Measurements from ENCODE around the gene TSHZ3.

The TSHZ3 gene

DNA sequence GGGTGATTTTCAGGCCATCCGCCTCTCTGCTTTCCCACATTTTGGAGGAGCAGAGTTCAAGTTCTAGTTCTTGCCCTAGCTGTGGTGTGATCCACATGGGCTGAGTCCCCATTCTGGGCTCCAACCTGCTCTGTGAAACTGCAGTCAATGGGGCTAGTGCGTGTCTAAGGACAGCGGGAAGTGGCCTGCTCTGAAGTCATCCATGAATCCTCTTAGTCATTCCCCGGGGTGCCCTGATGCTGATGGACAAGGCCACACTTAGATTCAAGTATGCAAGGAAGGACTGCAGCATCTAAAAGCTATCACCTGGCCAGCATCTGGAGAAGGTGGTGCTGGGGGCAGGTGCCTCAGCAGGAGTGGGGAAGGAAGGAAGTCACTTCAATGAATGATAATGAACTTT is 94.6 kb downstream of the TSHZ3 start:
- H3K9me3 Mint-ChIP-seq, result no peaks in the 10 kb centered on the region
- DNase-seq, result no peak
- H3K4me3 Mint-ChIP-seq, result no peak overlapping the region
- no peaks in the 10 kb centered on the region for H3K36me3 Mint-ChIP-seq (ENCODE audit: low read depth)
- H3K4me1 Mint-ChIP-seq, result no peaks in the 10 kb centered on the region
- H3K27ac Mint-ChIP-seq, result no peak overlapping the region
- peaks cover 5% of the 10 kb centered on the region for H3K27me3 Mint-ChIP-seq
- ATAC-seq, result no peak

DNA sequence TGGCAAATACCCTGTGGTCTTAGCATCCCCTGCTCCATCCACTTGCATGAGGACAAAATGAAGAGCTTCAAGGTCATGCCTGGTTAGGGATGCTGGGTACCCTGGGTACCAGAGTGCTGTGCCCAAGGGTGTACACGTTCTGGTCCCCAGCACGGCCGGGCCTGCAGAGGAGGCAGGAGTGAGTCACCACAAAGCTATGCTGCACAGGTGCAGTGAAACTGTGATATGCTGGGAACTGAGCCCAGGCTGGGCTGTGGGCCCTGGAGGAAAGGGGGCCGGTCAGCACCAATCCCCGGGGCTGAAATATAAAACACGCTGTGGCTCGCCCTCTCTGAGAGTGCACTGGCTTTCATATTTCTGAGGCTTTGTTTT is 95.1 kb downstream of the TSHZ3 start:
- H3K4me3 Mint-ChIP-seq, result no peak overlapping the region
- no peaks in the 10 kb centered on the region for H3K9me3 Mint-ChIP-seq
- peaks cover 5% of the 10 kb centered on the region for H3K27me3 Mint-ChIP-seq
- no peaks in the 10 kb centered on the region for H3K36me3 Mint-ChIP-seq (ENCODE audit: low read depth)
- DNase-seq (no peak), ATAC-seq (no peak)
- H3K27ac Mint-ChIP-seq, result no peak overlapping the region
- H3K4me1 Mint-ChIP-seq, result no peaks in the 10 kb centered on the region

DNA sequence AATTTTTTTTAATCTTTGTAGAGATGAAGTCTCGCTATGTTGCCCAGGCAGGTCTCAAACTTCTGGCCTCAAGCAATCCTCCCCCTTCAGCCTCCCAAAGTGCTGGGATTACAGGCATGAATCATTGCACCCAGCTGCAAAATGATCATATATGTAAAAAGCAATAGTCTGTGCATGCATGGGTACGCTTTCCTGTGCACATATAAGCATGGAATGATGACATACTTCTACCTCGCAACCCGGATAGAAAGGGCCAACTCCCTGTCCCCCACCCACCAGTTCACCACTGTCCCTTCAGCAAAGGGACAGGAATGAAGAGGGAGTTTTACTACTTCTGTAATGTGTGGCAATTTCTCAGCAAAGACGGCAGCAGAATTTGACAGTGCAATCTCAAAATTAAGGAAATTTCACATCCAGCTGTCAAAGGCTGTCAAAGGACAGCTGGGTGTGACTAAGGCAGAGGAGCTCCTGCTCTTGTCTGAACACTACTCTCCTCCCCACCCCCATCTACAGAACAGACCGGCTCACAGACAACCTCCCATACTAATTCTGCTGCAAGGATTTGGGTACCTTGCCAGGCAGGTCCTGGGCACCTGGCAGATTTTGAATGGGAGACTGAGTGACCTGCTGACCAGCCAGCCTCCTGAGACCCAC is 95.6 kb downstream of the TSHZ3 start:
- ATAC-seq, result no peak
- Mint-ChIP-seq H3K9me3 (no peaks in the 10 kb centered on the region), H3K4me3 (no peak overlapping the region), H3K27me3 (peaks cover 5% of the 10 kb centered on the region), H3K4me1 (no peaks in the 10 kb centered on the region), H3K36me3 (ENCODE audit: low read depth) (no peaks in the 10 kb centered on the region), H3K27ac (no peak overlapping the region)
- DNase-seq, result no peak

DNA sequence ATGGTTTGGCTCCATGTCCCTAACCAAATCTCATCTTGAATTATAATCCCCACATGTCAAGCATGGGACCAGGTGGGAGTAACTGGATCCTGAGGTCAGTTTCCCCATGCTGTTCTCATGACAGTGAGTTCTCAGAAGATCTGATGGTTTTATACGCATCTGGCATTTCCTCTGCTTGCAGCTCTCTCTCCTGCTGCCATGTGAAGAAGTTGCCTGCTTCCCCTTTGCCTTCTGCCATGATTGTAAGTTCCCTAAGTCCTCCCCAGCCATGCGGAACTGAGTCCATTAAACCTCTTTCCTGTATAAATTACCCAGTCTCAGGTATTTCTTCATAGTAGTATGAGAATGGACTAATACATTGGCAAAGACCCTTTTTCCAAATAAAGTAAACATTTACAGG is 96.8 kb downstream of the TSHZ3 start:
- Mint-ChIP-seq H3K4me3 (no peak overlapping the region), H3K27me3 (peaks cover 8% of the 10 kb centered on the region), H3K4me1 (no peaks in the 10 kb centered on the region), H3K27ac (no peak overlapping the region), H3K36me3 (ENCODE audit: low read depth) (no peaks in the 10 kb centered on the region), H3K9me3 (no peaks in the 10 kb centered on the region)
- ATAC-seq (no peak), DNase-seq (no peak)

DNA sequence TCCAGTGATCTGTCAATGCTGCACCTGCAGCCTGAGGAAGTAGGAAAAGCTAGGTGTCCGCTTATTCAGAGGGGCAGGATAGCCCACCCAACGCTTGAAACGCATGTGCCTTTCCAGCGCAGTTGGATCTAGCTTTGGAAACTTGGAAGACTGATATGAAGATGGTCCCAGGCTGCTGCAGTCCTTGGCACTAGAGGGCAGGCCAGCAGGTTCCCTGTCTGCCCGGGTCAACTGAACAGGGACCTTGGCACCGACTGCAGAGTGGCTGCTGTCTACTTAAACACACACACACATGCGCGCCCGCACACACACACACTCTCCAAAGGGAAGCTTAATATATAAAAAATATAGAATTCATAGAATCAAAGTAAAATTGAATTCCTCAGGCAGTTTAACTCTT is 100.0 kb downstream of the TSHZ3 start:
- Mint-ChIP-seq H3K36me3 (ENCODE audit: low read depth) (no peaks in the 10 kb centered on the region), H3K4me1 (no peaks in the 10 kb centered on the region), H3K27ac (no peak overlapping the region), H3K9me3 (no peaks in the 10 kb centered on the region), H3K27me3 (peaks cover 8% of the 10 kb centered on the region), H3K4me3 (no peak overlapping the region)
- DNase-seq, result no peak
- ATAC-seq, result no peak

DNA sequence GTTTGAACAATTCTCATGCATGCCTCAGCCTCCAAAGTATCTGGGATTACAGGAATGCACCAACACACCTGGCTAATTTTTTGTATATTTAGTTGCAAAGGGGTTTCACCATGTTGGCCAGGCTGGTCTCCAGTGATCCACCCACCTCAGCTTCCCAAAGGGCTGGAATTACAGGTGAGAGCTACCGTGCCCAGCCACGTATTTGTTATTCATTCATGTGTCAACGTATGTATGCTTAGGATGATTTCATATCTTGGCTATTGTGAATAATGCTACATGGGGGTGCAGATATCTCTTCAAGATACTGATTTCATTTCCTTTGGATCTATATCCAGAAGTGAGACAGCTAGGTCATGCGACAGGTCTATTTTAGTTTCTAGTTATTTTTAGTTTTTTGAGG is 113.4 kb downstream of the TSHZ3 start:
- no peak overlapping the region for H3K4me3 Mint-ChIP-seq
- no peak overlapping the region for H3K27ac Mint-ChIP-seq
- ATAC-seq, result no peak
- no peaks in the 10 kb centered on the region for H3K36me3 Mint-ChIP-seq (ENCODE audit: low read depth)
- H3K27me3 Mint-ChIP-seq, result peaks cover 25% of the 10 kb centered on the region
- H3K9me3 Mint-ChIP-seq, result no peaks in the 10 kb centered on the region
- H3K4me1 Mint-ChIP-seq, result peaks cover 2% of the 10 kb centered on the region
- no peak for DNase-seq

DNA sequence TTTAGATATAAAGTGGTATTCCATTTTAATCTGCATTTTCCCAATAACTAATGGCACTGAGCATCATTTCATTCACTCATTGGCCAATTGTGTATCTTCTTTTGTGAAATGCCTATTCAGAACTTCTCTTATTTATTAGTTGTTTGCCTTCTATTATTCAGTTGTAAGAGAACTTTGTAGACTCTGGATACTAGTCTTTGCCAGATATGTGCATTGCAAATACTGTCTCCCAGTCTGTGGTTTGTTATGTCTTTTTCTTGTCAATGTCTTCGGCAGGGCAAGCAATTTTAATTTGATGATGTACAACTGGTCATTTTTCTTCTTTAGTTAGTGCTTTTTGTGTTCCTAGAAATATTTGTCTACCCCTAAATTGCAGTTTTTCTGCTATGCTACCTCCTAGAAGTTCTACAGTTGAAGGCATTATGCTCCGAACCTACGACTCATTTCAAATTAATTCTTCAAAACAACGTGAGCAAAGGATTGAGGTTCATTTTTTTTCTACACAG is 115.9 kb downstream of the TSHZ3 start:
- H3K27me3 Mint-ChIP-seq, result peaks cover 21% of the 10 kb centered on the region
- peaks cover 2% of the 10 kb centered on the region for H3K4me1 Mint-ChIP-seq
- ATAC-seq (no peak), DNase-seq (no peak)
- no peaks in the 10 kb centered on the region for H3K36me3 Mint-ChIP-seq (ENCODE audit: low read depth)
- H3K27ac Mint-ChIP-seq, result no peak overlapping the region
- no peaks in the 10 kb centered on the region for H3K9me3 Mint-ChIP-seq
- no peak overlapping the region for H3K4me3 Mint-ChIP-seq

DNA sequence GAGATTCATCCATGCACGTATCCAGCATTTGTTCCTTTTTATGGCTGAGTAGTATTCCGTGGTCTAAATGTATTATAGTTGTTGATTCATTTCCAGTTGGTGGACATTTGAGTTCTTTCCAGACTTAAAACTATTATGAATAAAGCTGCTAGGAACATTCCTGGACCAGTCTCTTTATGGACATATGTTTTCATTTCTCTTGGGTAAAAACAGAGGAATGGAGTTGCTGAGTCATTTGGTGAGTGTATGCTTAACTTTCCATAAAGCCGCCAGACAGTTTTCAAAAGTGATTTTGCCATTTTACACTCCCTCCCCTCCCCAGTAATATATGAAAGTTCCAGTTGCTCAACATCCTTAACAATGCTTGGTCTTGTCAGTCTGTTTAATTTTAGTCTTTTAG is 116.4 kb downstream of the TSHZ3 start:
- Mint-ChIP-seq H3K4me1 (peaks cover 2% of the 10 kb centered on the region), H3K27ac (no peak overlapping the region), H3K9me3 (no peaks in the 10 kb centered on the region), H3K36me3 (ENCODE audit: low read depth) (no peaks in the 10 kb centered on the region), H3K27me3 (peaks cover 21% of the 10 kb centered on the region), H3K4me3 (no peak overlapping the region)
- ATAC-seq, result no peak
- DNase-seq, result no peak

DNA sequence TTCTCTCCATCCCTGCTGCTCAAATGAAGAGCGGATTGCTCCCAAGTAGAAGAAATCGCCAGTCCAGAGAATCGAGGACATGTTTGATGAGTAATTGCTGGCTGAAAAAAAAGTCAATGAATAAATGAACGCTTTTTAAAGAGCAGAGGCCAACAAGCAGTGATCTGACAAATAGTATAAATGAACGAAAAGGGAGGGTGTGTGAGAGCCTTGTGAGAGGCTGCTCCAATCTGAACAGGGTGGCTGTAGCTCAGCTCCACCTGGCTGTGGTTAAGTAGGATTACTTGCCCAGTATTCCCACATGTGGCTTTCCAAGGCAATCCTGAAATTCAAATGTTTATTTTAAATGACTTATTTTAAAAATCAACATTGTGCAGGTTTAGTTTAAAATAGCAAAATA is 117.1 kb downstream of the TSHZ3 start:
- ATAC-seq, result no peak
- no peak overlapping the region for H3K4me3 Mint-ChIP-seq
- H3K27me3 Mint-ChIP-seq, result peaks cover 23% of the 10 kb centered on the region

DNA sequence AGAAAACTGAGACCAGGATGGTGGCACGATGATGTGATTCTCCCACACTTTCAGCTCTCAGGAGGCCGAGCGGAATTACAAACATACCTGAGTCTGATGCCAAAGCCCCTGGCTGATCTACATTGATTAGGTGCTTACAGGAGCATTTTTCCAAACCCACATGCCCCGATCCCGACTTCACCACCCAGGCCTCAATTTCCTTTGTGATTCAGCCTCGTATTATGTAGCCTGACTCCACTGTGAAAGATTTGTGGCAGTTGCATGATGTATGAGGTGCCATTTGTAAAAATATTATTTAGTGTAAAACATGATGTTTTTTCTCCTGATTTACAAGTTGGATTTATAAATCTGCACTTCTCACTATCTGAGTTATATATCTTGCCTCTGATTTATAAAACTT is 118.0 kb downstream of the TSHZ3 start:
- no peak for ATAC-seq
- Mint-ChIP-seq H3K27ac (no peak overlapping the region), H3K36me3 (ENCODE audit: low read depth) (no peaks in the 10 kb centered on the region)

More for the DNA sequence above, 117.1 kb downstream of the TSHZ3 start:
- Mint-ChIP-seq H3K4me1 (peaks cover 2% of the 10 kb centered on the region), H3K27ac (no peak overlapping the region), H3K9me3 (no peaks in the 10 kb centered on the region), H3K36me3 (ENCODE audit: low read depth) (no peaks in the 10 kb centered on the region)
- DNase-seq, result no peak

DNA sequence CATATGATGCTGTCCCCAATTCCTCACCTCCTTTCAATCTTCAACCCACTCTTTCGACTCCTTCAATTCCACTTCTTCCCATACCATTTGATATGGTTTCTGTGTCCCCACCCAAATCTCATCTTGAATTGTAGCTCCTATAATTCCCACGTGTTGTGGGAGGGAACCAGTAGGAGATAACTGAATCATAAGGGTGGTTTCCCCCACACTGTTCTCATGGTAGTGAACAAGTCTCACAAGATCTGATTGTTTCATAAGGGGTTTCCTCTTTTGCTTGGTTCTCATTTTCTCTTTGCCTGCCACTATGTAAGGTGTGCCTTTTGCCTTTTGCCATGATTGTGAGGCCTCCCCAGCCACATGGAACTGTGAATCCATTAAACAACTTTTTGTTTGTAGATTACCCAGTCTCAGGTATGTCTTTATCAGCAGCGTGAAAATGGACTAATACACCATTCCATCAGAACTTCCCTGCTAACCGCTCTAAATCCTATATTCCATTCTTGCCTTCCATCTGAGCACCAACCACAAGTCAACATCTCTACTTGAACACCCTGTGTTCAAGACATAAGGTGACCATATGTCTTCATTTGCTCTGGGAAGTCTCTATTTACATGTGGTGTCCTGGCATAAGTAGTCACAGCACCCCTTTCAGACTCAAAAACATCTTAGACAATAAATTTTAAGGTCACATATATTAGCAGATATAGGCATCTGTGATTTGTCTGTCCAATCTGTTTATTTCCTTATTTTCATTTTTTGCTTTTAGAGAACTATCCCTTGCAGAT is 122.9 kb downstream of the TSHZ3 start:
- Mint-ChIP-seq H3K4me3 (no peak overlapping the region), H3K4me1 (peaks cover 3% of the 10 kb centered on the region), H3K27me3 (peaks cover 3% of the 10 kb centered on the region), H3K36me3 (ENCODE audit: low read depth) (no peaks in the 10 kb centered on the region), H3K9me3 (peaks cover 12% of the 10 kb centered on the region), H3K27ac (no peak overlapping the region)
- no peak for DNase-seq
- ATAC-seq, result no peak

More for the DNA sequence above, 118.0 kb downstream of the TSHZ3 start:
- H3K27me3 Mint-ChIP-seq, result peaks cover 22% of the 10 kb centered on the region
- H3K4me1 Mint-ChIP-seq, result peaks cover 2% of the 10 kb centered on the region
- peaks cover 4% of the 10 kb centered on the region for H3K9me3 Mint-ChIP-seq
- no peak overlapping the region for H3K4me3 Mint-ChIP-seq
- no peak for DNase-seq

Measured in activated naive CD8-positive, alpha-beta T cell treated with anti-CD3 and anti-CD28 coated beads, Interleukin-2, amount 50 U/mL, for 24 hours (primary cell).